HEK293 (cell line): ENCODE results near the gene RHOV.

Source experiments
- CTCF ChIP-seq: fragments of 450-650 bp; formaldehyde crosslinking; IDR thresholded peaks from 2 replicates; pipeline ENCODE4 v1.5.1; 2016; ENCODE audit warnings: missing biosample characterization, missing genetic modification characterization
- RBAK ChIP-seq: fragments of 450-650 bp; formaldehyde crosslinking; IDR thresholded peaks from 2 replicates; pipeline ENCODE4 v1.5.1; 2016; ENCODE audit warnings: missing biosample characterization, missing genetic modification characterization
- SP2 ChIP-seq: fragments of 450-650 bp; formaldehyde crosslinking; IDR thresholded peaks from 2 replicates; pipeline ENCODE4 v1.5.1; 2016; ENCODE audit warnings: missing biosample characterization, missing genetic modification characterization
- ZNF768 ChIP-seq: fragments of 450-650 bp; formaldehyde crosslinking; IDR thresholded peaks from 2 replicates; pipeline ENCODE4 v1.5.1; 2018; ENCODE audit warnings: missing biosample characterization, mild to moderate bottlenecking, missing genetic modification characterization
- TF ChIP-seq, protein P1 (sequence below): fragments of 450-650 bp; formaldehyde crosslinking; IDR thresholded peaks from 2 replicates; pipeline ENCODE4 v1.5.1; 2016; ENCODE audit warnings: missing biosample characterization, missing genetic modification characterization

DNA sequence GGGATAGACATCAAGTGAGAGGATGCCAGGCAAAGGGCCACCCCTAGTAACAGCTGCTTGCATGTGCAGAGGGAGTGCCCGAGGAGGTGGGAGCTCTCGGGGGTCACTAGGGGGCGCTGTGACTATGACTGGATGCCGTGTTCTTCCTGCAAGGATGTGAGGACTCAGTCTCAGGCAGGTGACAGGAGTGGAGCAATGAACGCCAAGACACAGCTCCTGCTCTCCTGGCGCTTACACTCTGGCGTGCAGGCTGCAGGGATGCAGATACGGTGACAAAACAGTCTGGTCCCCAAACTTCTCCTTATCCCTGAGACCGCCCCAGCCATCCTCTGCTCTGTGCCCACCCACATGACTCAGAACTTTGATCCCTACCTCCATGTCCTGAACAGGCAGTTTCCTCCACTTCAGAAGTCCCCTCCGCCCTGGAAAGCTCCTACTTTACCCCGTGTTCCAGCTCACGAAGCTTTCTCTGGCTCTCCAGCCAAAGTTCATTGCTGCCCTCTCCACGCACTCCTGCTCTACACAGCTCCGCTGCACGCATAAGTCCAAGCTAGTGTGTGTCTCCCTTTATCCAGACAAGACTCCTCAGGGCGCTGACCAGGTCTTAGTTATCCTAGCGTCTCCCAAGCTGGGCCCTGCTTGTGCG lies 14.7 kb downstream of the RHOV start:
- TF ChIP-seq SP2 (tag by site-specific recombination): no peak
- peak; percentile 74; the same call in 1 of the 2 replicates for TF ChIP-seq CTCF (tag by site-specific recombination)
- TF ChIP-seq, protein P1, sequence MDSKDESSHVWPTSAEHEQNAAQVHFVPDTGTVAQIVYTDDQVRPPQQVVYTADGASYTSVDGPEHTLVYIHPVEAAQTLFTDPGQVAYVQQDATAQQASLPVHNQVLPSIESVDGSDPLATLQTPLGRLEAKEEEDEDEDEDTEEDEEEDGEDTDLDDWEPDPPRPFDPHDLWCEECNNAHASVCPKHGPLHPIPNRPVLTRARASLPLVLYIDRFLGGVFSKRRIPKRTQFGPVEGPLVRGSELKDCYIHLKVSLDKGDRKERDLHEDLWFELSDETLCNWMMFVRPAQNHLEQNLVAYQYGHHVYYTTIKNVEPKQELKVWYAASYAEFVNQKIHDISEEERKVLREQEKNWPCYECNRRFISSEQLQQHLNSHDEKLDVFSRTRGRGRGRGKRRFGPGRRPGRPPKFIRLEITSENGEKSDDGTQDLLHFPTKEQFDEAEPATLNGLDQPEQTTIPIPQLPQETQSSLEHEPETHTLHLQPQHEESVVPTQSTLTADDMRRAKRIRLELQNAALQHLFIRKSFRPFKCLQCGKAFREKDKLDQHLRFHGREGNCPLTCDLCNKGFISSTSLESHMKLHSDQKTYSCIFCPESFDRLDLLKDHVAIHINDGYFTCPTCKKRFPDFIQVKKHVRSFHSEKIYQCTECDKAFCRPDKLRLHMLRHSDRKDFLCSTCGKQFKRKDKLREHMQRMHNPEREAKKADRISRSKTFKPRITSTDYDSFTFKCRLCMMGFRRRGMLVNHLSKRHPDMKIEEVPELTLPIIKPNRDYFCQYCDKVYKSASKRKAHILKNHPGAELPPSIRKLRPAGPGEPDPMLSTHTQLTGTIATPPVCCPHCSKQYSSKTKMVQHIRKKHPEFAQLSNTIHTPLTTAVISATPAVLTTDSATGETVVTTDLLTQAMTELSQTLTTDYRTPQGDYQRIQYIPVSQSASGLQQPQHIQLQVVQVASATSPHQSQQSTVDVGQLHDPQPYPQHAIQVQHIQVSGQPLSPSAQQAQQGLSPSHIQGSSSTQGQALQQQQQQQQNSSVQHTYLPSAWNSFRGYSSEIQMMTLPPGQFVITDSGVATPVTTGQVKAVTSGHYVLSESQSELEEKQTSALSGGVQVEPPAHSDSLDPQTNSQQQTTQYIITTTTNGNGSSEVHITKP (tag by site-specific recombination): peak; percentile 23; the same call in 1 of the 2 replicates
- TF ChIP-seq RBAK: no peak
- TF ChIP-seq ZNF768 (tag by site-specific recombination): no peak
